HG03045 (cell line): ENCODE results near the gene CDC14B.
"Not testable (repeated sequence)": the region's sequence is repeated elsewhere in the genome, so short reads cannot be mapped to it uniquely, and the experiment has no call there.

ENCODE experiments used
- ATAC-seq: cut with Tn5 transposase; IDR thresholded peaks from one replicate; pipeline ENCODE4 v1.9.1; 2021; ENCODE audit warnings: mild to moderate bottlenecking, moderate library complexity; ENCODE audit not compliant: unreplicated experiment

Gene CDC14B

GRCh38 chr9:96619491-96620180 lies at the start of gene CDC14B:
CDC14B (minus strand) TSS chr9:96619843; CDS start chr9:96619378, 465 bp downstream.
- peak; percentile 72 for ATAC-seq

DNA sequence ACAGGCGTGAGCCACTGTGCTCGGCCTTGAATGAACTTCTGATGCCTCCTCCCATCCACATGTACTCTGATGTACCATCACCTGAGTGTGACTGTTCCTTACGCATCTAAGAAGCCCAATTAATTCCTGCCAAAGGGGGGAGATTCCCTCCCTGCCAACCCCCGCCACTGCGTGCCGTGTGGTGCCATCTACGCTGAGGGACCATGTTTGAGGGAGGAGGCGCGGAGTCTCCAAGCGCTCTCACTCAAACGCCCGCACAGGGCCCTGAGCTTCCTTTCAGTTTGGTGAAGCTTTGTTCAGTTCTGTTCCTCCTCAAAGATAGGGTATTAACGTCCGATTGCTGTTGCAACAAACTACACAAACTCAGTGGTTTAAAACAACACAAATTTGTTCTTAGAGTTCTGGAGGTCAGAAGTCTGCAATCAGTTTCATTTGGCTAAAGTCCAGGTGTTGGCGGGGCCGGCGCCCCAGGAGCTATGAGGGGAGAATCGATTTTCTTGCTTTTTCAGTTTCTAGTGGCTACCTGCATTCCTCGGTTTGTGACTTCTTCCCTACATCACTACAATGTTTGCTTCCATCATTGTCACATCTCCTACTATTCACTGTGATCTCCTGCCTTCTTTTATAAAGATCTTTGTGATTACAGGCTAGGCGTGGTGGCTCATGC lies 49.4 kb upstream of the CDC14B start:
- no peak for ATAC-seq

GRCh38 chr9:96667363-96667728 lies 47.7 kb upstream of the CDC14B start:
- no peak for ATAC-seq

DNA sequence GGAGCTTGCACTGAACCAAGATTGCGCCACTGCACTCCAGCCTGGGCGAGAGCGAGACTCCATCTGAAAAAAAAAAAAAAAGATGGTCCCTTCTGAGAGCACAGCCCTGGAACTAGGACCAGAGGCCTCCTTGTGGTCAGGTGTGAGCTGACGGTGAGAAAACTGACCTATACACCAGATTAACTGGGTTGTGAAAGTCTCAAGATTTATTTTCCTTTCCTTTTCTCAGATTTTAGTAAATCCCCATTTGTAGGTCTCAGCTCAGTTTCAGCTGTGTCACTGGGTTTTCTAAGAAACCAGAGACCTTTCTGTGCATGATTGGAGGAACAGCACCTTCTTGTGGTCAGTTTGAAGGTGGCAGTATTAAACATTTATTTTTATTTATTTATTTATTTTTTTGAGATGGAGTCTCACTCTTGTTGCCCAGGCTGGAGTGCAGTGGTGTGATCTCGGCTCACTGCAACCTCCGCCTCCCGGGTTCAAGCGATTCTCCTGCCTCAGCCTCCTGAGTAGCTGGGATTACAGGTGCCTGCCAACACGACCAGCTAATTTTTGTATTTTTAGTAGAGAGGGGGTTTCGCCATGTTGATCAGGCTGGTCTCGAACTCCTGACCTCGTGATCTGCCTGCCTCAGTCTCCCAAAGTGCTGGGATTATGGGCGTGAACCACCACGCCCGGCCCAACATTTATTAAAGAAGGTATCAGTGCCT lies 47.2 kb upstream of the CDC14B start:
- not testable (repeated sequence) for ATAC-seq

DNA sequence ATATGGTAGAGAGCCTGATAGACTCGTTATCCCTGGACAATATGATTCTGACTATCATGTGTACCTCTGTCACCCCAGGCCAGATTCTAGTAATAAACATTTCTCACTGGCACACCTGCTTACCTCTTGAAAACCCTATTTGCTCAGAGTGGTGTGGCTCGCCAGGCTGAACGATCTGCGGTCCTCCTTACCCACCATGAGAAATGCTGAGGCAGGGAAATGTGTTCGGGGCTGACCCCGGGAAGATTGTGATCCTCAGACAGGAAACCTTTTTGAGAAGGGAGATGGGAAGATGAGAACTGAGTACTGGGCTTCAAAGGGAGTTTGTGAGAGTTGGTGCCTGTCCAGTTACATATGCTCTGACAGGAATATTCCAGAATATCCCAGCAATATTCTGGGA lies 46.1 kb upstream of the CDC14B start:
- no peak for ATAC-seq

DNA sequence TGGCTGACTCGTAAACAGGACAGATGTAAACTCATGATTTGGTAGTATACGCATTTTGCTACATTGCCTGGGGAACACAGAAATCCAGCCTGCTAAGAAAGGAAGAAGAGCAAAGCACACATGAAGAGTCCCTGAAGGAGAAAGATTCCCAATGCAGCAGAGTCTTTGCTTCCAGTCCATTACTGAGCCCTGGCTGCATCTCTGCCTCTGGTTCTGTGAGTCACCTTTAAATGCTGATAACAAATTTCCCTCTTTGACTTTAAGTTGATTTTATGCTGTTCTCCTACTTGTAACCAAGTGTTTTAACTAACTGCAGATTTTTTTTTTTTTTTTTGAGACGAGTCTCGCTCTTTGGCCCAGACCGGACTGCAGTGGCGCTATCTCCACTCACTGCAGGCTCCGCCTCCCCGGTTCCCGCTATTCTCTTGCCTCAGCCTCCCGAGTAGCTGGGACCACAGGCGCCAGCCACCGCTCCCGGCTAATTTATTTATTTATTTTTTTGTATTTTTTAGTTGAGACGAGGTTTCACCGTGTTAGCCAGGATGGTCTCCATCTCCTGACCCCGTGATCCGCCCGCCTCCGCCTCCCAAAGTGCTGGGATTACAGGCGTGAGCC lies 44.0 kb upstream of the CDC14B start:
- ATAC-seq = no peak

- ATAC-seq = no peak
Observed at GRCh38 chr9:96661711-96662110, 42.1 kb upstream of the CDC14B start.

- ATAC-seq = no peak
Observed at GRCh38 chr9:96660692-96661248, 41.1 kb upstream of the CDC14B start.

DNA sequence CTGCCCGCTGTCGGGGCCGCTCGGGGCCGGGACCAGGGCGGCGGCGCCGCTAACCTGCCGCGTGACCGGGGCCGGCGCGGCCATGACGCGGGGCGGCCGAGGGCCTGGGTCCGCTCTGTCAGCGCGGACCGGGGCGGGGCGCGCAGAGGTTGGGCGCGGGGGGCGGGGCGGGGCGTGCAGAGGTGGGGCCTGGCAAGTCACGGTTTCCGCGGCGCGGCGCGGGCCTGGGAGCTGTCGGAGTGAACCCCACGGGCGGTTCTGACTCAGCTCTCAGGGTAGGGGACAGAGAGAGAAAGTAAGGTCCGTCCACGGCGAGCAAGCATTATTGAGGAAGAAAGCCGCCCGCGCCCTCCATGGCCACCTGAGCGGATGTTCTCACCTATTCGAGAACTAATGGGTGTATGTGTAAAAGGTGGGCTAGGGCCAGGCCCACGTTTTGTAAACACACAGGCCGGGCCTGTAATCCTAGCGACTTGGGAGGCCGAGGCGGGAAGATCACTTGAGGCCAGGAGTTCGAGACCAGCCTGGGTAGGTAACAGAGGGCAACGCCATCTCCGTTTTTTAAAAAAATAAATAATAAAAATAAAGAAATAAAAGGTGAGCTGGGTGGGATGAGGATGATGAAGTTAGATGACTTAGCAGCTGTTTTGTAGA lies 35.7 kb upstream of the CDC14B start, which contains the start of gene PRXL2C:
Gene PRXL2C, minus strand, starts transcription at position 120 of the 654 bp plus-strand sequence. Its CDS starts 36 bp downstream, at position 84.
- ATAC-seq = peak; percentile 85

- ATAC-seq = peak; percentile 70
Observed at GRCh38 chr9:96654450-96655197, 35.0 kb upstream of the CDC14B start.

DNA sequence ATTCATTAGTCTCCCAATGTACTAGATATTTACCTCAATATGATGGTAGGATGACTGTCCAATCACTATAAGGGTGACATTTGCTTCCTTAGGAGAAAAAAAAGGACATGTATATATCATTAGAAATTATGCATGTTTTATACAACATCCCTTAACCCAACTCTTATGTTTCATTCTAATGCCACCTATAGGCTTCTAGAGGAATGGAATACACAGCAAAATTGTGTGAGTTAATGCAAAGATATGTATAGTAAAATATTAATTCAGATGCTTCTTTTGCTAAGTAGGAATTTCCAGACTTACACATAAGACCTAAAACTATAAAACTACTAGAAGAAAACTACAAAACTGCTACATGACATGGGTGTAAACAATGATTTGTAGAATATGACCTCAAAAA lies 32.0 kb upstream of the CDC14B start:
- no peak for ATAC-seq

DNA sequence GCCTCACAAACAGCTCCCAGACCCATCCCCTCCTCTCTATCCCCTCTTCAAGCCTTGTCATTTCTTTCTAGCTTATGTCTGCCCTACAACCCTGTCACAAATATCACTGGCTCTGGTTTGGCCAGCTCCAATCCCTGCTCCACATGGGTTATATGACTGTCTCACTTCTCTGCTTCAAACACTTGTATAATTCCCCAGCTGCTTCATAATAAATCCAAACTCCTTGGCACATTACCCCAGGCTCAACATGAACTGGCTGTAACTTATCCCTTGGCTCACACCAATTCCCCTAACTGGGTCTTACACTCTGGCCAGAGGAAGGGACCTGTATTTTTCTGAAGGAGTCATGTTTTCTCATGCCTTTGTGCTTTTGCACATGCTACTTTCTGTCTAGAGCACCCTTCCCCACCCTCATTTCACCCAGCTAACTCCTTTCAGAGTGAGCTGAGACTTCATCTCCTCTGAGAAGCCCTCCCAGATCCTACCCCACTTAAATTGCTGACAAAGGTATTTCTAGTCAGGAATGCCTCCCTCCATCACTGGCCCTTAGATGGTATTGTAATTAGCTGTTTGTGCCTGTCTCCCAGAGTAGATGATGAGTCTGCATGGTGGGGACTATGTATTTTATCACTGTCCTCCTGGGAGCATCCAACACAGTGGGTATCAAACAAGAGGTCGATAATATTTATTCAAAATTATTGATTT lies 30.1 kb upstream of the CDC14B start:
- no peak for ATAC-seq

DNA sequence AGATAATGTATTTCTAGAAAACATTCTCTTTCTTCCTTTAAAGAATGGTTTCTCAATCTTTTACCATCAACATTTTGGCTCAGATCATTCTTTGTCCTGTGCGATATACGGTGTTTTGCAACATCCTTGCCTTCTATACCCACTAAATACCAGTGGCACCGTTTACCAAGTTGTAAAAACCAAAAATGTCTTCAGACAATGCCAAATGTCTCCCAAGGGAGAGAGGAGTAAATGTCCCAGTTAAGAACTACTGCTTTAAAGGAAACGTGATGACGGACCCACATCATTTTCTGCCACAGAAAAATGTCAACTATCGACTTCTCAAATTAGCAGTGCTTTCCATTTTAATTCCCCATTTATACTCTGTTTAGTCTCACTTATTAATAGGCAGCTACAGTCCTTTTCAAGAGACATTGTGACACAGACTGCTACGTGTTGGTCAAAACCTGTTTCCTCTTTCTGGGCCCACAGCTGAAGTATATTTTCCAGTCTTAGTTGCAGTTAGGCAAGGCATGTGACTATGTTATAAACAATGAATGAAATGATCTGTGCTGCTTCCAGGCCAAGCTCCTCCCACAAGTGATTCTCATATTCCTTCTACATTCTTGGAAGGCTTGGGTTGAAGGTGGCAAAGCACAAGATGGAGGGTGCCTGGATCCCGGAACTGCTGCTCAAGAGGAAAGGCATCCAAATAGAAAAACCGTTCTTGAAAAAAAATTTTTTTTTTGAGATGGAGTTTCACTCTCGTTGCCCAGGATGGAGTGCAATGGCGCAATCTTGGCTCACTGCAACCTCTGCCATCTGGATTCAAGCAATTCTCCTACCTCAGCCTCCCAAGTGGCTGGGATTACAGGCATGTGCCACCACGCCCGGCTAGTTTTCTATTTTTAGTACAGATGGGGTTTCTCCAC lies 26.7 kb upstream of the CDC14B start:
- no peak for ATAC-seq

DNA sequence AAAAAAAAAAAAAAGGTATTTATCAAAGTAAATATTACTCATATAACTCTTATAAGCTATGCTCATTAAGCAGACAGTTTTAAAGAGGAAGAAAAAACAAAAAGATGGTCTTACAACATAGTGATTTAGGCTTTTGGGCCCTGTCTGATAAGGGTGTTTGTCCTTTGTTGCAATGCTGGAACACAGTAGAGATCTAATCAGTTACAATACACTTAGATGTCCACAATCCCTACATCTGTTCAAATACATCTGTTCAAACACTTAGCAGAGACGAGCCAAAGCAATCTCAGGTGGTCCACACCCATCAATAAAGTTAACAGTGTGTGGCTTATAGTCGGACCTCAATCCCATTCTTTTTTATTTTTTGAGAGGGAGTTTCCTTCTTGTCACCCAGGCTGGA lies 24.5 kb upstream of the CDC14B start:
- ATAC-seq = no peak

- no peak for ATAC-seq
Observed at GRCh38 chr9:96641514-96641913, 21.9 kb upstream of the CDC14B start.

DNA sequence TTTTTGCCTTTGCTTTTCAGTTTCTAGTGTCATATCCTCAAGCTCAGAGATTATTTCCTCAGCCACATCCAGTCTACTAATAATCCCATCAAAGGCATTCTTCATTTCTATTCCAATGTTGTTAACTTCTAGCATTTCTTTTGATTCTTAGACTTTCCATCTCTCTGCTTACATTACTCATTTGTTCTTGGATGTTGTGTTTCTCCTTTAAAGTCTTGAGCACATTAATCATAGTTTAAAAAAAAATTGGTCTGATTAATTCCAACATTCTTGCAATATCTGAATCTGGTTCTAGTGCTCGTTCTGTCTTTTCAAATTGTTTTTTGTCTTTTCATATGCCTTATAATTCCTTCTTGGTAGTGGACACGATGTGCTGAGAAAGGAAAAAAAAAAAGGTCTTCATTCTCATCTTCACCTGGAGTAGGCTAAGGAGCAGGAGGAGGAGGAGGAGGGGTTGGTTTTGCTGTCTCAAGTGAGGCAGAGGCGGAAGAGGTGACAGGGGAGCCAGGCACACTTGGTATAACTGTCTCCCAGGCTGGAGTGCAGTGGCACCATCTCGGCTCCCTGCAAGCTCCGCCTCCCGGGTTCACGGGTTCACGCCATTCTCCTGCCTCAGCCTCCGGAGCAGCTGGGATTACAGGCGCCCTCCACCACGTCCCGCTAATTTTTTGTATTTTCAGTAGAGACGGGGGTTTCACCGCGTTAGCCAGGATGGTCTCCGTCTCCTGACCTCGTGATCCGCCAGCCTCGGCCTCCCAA lies 19.1 kb upstream of the CDC14B start:
- no peak for ATAC-seq

- ATAC-seq = no peak
Observed at GRCh38 chr9:96636368-96636767, 16.7 kb upstream of the CDC14B start.

GRCh38 chr9:96633579-96633978 lies 13.9 kb upstream of the CDC14B start:
- ATAC-seq = not testable (repeated sequence)
